H9 (cell line): Measurements from ENCODE around the gene VASN. TPM values are rescaled to one million over a fixed set of nuclear protein-coding genes. Genes with fewer than 3 reads are reported as not detected.

Experiments
- DNase-seq: peaks from one replicate; pipeline ENCODE4 v3.0.0-alpha.2; 2017
- H2AFZ ChIP-seq: one replicate; pipeline ENCODE4 v1.6.1; 2013; ENCODE audit warnings: mild to moderate bottlenecking, low read length, control low read depth, moderate library complexity
- H2AK5ac ChIP-seq: 2 replicates; pipeline ENCODE4 v1.6.1; 2013; ENCODE audit warnings: low read length, control low read depth, mixed read lengths; ENCODE audit not compliant: insufficient read length
- H2BK120ac ChIP-seq: one replicate; pipeline ENCODE4 v1.6.1; 2013; ENCODE audit warnings: low read depth, mild to moderate bottlenecking, low read length, control low read depth, inconsistent platforms; ENCODE audit not compliant: poor library complexity, severe bottlenecking
- H2BK12ac ChIP-seq: 2 replicates; pipeline ENCODE4 v1.6.1; 2013; ENCODE audit warnings: low read length, control low read depth, mixed read lengths, low read depth; ENCODE audit not compliant: insufficient read length
- H2BK15ac ChIP-seq: 2 replicates; pipeline ENCODE4 v1.6.1; 2013; ENCODE audit warnings: low read depth, low read length, control low read depth
- H2BK20ac ChIP-seq: one replicate; pipeline ENCODE4 v1.6.1; 2013; ENCODE audit warnings: low read depth, mild to moderate bottlenecking, low read length, control low read depth, inconsistent platforms; ENCODE audit not compliant: poor library complexity, severe bottlenecking
- H2BK5ac ChIP-seq: 2 replicates; pipeline ENCODE4 v1.6.1; 2013; ENCODE audit warnings: low read length, control low read depth, mixed read lengths; ENCODE audit not compliant: insufficient read length
- H3K14ac ChIP-seq: 2 replicates; pipeline ENCODE4 v1.6.1; 2013; ENCODE audit warnings: low read length, control low read depth; ENCODE audit not compliant: insufficient read depth
- H3K18ac ChIP-seq: 2 replicates; pipeline ENCODE4 v1.6.1; 2013; ENCODE audit warnings: low read depth, mild to moderate bottlenecking, mixed read lengths, low read length, control low read depth; ENCODE audit not compliant: insufficient read length
- H3K23ac ChIP-seq: 2 replicates; pipeline ENCODE4 v1.6.1; 2013; ENCODE audit warnings: low read length, control low read depth, mixed read lengths, low read depth; ENCODE audit not compliant: insufficient read length
- H3K23me2 ChIP-seq: 2 replicates; pipeline ENCODE4 v1.6.1; 2013; ENCODE audit warnings: low read depth, mild to moderate bottlenecking, mixed read lengths, low read length, control low read depth; ENCODE audit not compliant: insufficient read length, poor library complexity, severe bottlenecking
- H3K27ac ChIP-seq: 2 replicates; pipeline ENCODE4 v1.5.1; 2013; ENCODE audit warnings: low read length, control low read depth, mixed read lengths, low read depth; ENCODE audit not compliant: insufficient read length
- H3K27me3 ChIP-seq: 2 replicates; pipeline ENCODE4 v1.6.1; 2013; ENCODE audit warnings: low read length, control low read depth, inconsistent platforms; ENCODE audit not compliant: insufficient read depth
- H3K4ac ChIP-seq: 2 replicates; pipeline ENCODE4 v1.6.1; 2013; ENCODE audit warnings: low read depth, mild to moderate bottlenecking, control low read depth, inconsistent platforms, low read length, moderate library complexity
- H3K4me1 ChIP-seq: 2 replicates; pipeline ENCODE4 v1.6.1; 2013; ENCODE audit warnings: low read length, control low read depth, inconsistent platforms; ENCODE audit not compliant: insufficient read depth
- H3K4me2 ChIP-seq: 2 replicates; pipeline ENCODE4 v1.6.1; 2013; ENCODE audit warnings: low read length, control low read depth, mixed read lengths; ENCODE audit not compliant: insufficient read length, insufficient read depth
- H3K56ac ChIP-seq: 2 replicates; pipeline ENCODE4 v1.6.1; 2013; ENCODE audit warnings: low read depth, mild to moderate bottlenecking, mixed read lengths, low read length, control low read depth; ENCODE audit not compliant: insufficient read length
- H3K79me1 ChIP-seq: 2 replicates; pipeline ENCODE4 v1.6.1; 2013; ENCODE audit warnings: low read depth, mild to moderate bottlenecking, moderate library complexity, low read length, control low read depth, inconsistent platforms; ENCODE audit not compliant: insufficient read depth, poor library complexity, severe bottlenecking
- H3K79me2 ChIP-seq: 2 replicates; pipeline ENCODE4 v1.6.1; 2013; ENCODE audit warnings: low read length, control low read depth, inconsistent platforms; ENCODE audit not compliant: insufficient read depth
- H3K9ac ChIP-seq: 2 replicates; pipeline ENCODE4 v1.6.1; 2013; ENCODE audit warnings: low read length, control low read depth, mixed read lengths; ENCODE audit not compliant: insufficient read length; ENCODE audit errors: extremely low read depth
- H3K9me3 ChIP-seq: one replicate; pipeline ENCODE4 v1.6.1; 2013; ENCODE audit warnings: low read depth, low read length, inconsistent platforms; ENCODE audit not compliant: control insufficient read depth
- H3T11ph ChIP-seq: one replicate; pipeline ENCODE4 v1.6.1; 2013; ENCODE audit warnings: mild to moderate bottlenecking, low read length, control low read depth, inconsistent platforms
- H4K20me1 ChIP-seq: one replicate; pipeline ENCODE4 v1.6.1; 2013; ENCODE audit not compliant: control insufficient read depth, insufficient read length, insufficient read depth
- H4K5ac ChIP-seq: 2 replicates; pipeline ENCODE4 v1.6.1; 2013; ENCODE audit warnings: low read depth, mild to moderate bottlenecking, mixed read lengths, low read length, control low read depth; ENCODE audit not compliant: insufficient read length
- H4K8ac ChIP-seq: replicated peaks from 2 replicates; pipeline ENCODE4 v1.6.1; 2013; ENCODE audit warnings: low read length, control low read depth, mixed read lengths, low read depth; ENCODE audit not compliant: insufficient read length
- H4K91ac ChIP-seq: 2 replicates; pipeline ENCODE4 v1.6.1; 2013; ENCODE audit warnings: low read depth, mild to moderate bottlenecking, moderate library complexity, mixed read lengths, low read length, control low read depth; ENCODE audit not compliant: insufficient read length
- H3K27ac Mint-ChIP-seq, 3 experiments: 2 replicates in 2 of 3; 3 replicates in 1 of 3; pipeline ENCODE4 v1.8.0; 2020 to 2021; ENCODE audit warnings: mixed read lengths in 3 of 3, mild to moderate bottlenecking in 1 of 3, moderate library complexity in 1 of 3
- H3K27me3 Mint-ChIP-seq: 2 replicates; pipeline ENCODE4 v1.8.0; 2021; ENCODE audit warnings: low read depth, mild to moderate bottlenecking, moderate library complexity, mixed read lengths
- H3K36me3 Mint-ChIP-seq, 3 experiments: 2 replicates in 2 of 3; 3 replicates in 1 of 3; pipeline ENCODE4 v1.8.0; 2020 to 2021; ENCODE audit warnings: low read depth in 3 of 3, mixed read lengths in 3 of 3; ENCODE audit not compliant: insufficient read depth in 1 of 3
- H3K4me1 Mint-ChIP-seq, 2 experiments: 2 replicates each; pipeline ENCODE4 v1.8.0; 2020; ENCODE audit warnings: mixed read lengths in 2 of 2
- H3K4me3 Mint-ChIP-seq, 2 experiments: 2 replicates in 1 of 2; 3 replicates in 1 of 2; pipeline ENCODE4 v1.8.0; 2020 to 2021; ENCODE audit warnings: mild to moderate bottlenecking in 2 of 2, mixed read lengths in 2 of 2, moderate library complexity in 1 of 2
- H3K9me3 Mint-ChIP-seq, 2 experiments: 2 replicates in 1 of 2; 3 replicates in 1 of 2; pipeline ENCODE4 v1.8.0; 2020; ENCODE audit warnings: mild to moderate bottlenecking in 2 of 2, mixed read lengths in 2 of 2, moderate library complexity in 1 of 2
- WGBS: extraction: QIAGEN DNeasy Blood & Tissue Kit; methylation state at CpG from one replicate; pipeline ENCODE4 v1.1.7; 2013; ENCODE audit warnings: missing lambda C conversion rate, low lambda C conversion rate, mixed read lengths; ENCODE audit not compliant: insufficient read length; ENCODE audit errors: extremely low coverage; 5-methylcytosine and 5-hydroxymethylcytosine counted together
- total RNA-seq: library from RNA; stranded (reverse); gene quantifications from 2 replicates; pipeline ENCODE4 v1.2.1, GENCODE V29; 2021
- TF ChIP-seq, protein P1 (sequence below): fragments of 200-600 bp; sonication (generic); conservative IDR thresholded peaks from 3 replicates; pipeline ENCODE4 v1.8.0; 2021; ENCODE audit warnings: antibody characterized with exemption, mild to moderate bottlenecking

The VASN gene
- total RNA-seq, 1 experiment from 2014 or later: 11.0 TPM

DNA sequence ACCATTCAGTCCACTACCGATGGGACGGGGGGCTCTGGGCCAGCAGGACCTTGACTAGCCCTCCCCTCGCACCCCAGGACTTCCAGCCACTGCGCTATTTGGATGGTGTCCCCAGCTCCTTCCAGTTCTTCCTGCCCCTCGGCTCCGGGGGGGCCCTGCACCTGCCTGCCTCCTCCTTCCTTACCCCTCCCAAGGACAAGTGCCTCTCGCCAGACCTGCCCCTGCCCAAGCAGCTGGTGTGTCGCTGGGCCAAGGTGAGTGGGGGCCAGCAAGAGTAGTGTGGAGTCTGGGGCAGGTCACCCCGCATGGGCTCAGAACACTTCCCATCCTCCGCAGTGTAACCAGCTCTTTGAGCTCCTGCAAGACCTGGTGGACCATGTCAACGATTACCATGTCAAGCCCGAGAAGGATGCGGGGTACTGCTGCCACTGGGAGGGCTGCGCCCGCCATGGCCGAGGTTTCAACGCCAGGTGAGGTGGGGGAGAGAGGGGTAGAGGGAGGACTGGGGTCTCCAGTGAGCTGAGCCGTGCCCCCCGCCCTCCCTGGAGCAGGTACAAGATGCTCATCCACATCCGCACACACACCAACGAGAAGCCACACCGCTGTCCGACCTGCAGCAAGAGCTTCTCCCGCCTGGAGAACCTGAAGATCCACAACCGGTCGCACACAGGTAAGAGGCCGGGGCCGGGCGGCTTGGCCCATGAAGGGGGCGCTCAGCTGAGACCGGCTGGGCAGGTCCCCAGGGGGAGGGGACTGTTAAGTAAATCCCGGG is 36.7 kb upstream of the VASN start:
- Histone ChIP-seq H3K27me3 (no peaks in the 10 kb centered on the region), H4K8ac (no peak overlapping the region), H2BK15ac (no peak overlapping the region), H3K9me3 (no peaks in the 10 kb centered on the region), H3K4ac (no peak overlapping the region), H2AFZ (no peak overlapping the region), H2BK12ac (no peak overlapping the region), H2BK5ac (no peak overlapping the region), H3K4me1 (no peaks in the 10 kb centered on the region), H4K20me1 (no peaks in the 10 kb centered on the region), H3K18ac (no peak overlapping the region), H3K27ac (no peak overlapping the region), H3K79me1 (no peaks in the 10 kb centered on the region), H3K23me2 (no peaks in the 10 kb centered on the region), H3K4me2 (no peak overlapping the region), H2AK5ac (no peak overlapping the region), H2BK120ac (no peak overlapping the region), H2BK20ac (no peak overlapping the region), H3K14ac (no peak overlapping the region), H4K5ac (no peak overlapping the region), H3K56ac (no peak overlapping the region), H3K9ac (no peak overlapping the region), H3K79me2 (no peaks in the 10 kb centered on the region), H3T11ph (no peak overlapping the region), H3K23ac (no peak overlapping the region), H4K91ac (no peak overlapping the region)
- DNase-seq: peak; percentile 36
- no peaks in the 10 kb centered on the region for H3K27me3 Mint-ChIP-seq
- peaks cover 5 to 18% (median 15%) of the 10 kb centered on the region in 3 experiments for H3K36me3 Mint-ChIP-seq
- H3K4me1 Mint-ChIP-seq: no peaks in the 10 kb centered on the region
- TF ChIP-seq, protein P1, sequence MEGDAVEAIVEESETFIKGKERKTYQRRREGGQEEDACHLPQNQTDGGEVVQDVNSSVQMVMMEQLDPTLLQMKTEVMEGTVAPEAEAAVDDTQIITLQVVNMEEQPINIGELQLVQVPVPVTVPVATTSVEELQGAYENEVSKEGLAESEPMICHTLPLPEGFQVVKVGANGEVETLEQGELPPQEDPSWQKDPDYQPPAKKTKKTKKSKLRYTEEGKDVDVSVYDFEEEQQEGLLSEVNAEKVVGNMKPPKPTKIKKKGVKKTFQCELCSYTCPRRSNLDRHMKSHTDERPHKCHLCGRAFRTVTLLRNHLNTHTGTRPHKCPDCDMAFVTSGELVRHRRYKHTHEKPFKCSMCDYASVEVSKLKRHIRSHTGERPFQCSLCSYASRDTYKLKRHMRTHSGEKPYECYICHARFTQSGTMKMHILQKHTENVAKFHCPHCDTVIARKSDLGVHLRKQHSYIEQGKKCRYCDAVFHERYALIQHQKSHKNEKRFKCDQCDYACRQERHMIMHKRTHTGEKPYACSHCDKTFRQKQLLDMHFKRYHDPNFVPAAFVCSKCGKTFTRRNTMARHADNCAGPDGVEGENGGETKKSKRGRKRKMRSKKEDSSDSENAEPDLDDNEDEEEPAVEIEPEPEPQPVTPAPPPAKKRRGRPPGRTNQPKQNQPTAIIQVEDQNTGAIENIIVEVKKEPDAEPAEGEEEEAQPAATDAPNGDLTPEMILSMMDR: no peak
- no peak overlapping the region for H3K4me3 Mint-ChIP-seq
- no CpG with 5 or more reads among the region's 32 CpGs for WGBS
- H3K27ac Mint-ChIP-seq: peak overlapping the region in 1 of 3 experiments; percentile 40; a peak in 2 of 7 replicates
- H3K9me3 Mint-ChIP-seq: no peaks in the 10 kb centered on the region
